ENCODE data around the gene RBP4. TPM values are rescaled to one million over a fixed set of nuclear protein-coding genes. Genes with fewer than 3 reads are reported as not detected.
A peak's percentile ranks its signal among the peaks of the same experiment; 100 is the strongest.

The RBP4 gene
- total RNA-seq, 1 experiment from 2014 or later: 2.2 TPM

- TF ChIP-seq ESRRA (CRISPR knock-in tag; IDR thresholded peaks at IDR 0.05; ENCODE audit: borderline replicate concordance): no peak
Measured at GRCh38 chr10:93573924-93574323, 27.1 kb downstream of the RBP4 start (continued).

GRCh38 chr10:93573051-93573909 is 27.8 kb downstream of the RBP4 start:
- ATAC-seq: no peak
- no peaks in the 10 kb centered on the region for H3K9me3 Mint-ChIP-seq
- ChIA-PET POLR2A (no interaction called here), CTCF (interaction anchor here (0.9 to 1.2 kb wide), 2 partner anchors 18 to 31 kb away, joined by 3 read pairs; no protein-coding TSS in a partner anchor)
- peaks cover 8% of the 10 kb centered on the region for H3K4me1 Mint-ChIP-seq
- no peak overlapping the region for H3K4me3 Mint-ChIP-seq
- no peak for DNase-seq (ENCODE audit: low spot score)
- no peaks in the 10 kb centered on the region for H3K36me3 Mint-ChIP-seq
- TF ChIP-seq JUN (CRISPR knock-in tag; IDR thresholded peaks at IDR 0.05): no peak
- TF ChIP-seq SP1 (CRISPR knock-in tag; conservative IDR thresholded peaks at IDR 0.05): no peak
- TF ChIP-seq KAT7 (CRISPR knock-in tag; IDR thresholded peaks at IDR 0.05; ENCODE audit: borderline replicate concordance): no peak
- TF ChIP-seq, protein P1, sequence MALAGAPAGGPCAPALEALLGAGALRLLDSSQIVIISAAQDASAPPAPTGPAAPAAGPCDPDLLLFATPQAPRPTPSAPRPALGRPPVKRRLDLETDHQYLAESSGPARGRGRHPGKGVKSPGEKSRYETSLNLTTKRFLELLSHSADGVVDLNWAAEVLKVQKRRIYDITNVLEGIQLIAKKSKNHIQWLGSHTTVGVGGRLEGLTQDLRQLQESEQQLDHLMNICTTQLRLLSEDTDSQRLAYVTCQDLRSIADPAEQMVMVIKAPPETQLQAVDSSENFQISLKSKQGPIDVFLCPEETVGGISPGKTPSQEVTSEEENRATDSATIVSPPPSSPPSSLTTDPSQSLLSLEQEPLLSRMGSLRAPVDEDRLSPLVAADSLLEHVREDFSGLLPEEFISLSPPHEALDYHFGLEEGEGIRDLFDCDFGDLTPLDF (CRISPR knock-in tag; IDR thresholded peaks at IDR 0.05): no peak
- TF ChIP-seq MYBL2 (CRISPR knock-in tag; IDR thresholded peaks at IDR 0.05): no peak
- peaks cover 62% of the 10 kb centered on the region for H3K27me3 Mint-ChIP-seq (ENCODE audit: low read depth)
- H3K27ac Mint-ChIP-seq: no peak overlapping the region

DNA sequence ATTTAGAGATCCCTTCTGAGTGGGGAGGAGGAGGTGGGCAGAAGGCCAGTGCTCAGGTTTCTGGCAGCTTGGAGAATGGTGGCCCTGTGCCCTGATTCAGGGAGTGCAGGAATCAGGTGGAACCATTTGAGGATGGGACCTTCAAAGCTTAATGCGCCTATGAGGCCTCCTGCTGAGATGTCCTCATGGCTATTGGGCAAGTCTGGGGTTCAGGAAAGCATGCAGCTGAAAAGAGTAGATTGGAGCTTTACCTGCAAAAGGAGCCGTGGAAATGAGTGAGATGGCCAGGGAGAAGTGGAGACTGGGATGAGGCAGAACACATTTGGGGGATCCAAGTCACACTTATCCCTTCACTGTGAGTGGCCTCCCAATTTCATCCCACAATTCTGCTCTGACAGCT is 28.4 kb downstream of the RBP4 start:
- ATAC-seq: no peak
- H3K36me3 Mint-ChIP-seq: no peaks in the 10 kb centered on the region
- no peak overlapping the region for H3K4me3 Mint-ChIP-seq
- no peak for DNase-seq (ENCODE audit: low spot score)
- CTCF ChIA-PET: interaction anchor here (0.9 to 1.2 kb wide), 2 partner anchors 18 to 30 kb away, joined by 3 read pairs; no protein-coding TSS in a partner anchor
- no peak overlapping the region for H3K27ac Mint-ChIP-seq
- H3K4me1 Mint-ChIP-seq: peaks cover 15% of the 10 kb centered on the region
- POLR2A ChIA-PET: interaction anchor here (0.7 kb wide), 1 partner anchor 19 kb away, joined by 3 read pairs; no protein-coding TSS in a partner anchor
- peaks cover 69% of the 10 kb centered on the region for H3K27me3 Mint-ChIP-seq (ENCODE audit: low read depth)
- no peak for TF ChIP-seq NFATC4 (CRISPR knock-in tag; IDR thresholded peaks at IDR 0.05)
- TF ChIP-seq ESRRA (CRISPR knock-in tag; IDR thresholded peaks at IDR 0.05; ENCODE audit: borderline replicate concordance): no peak
- no peaks in the 10 kb centered on the region for H3K9me3 Mint-ChIP-seq

- POLR2A ChIA-PET: no interaction called here
- no peak overlapping the region for H3K27ac Mint-ChIP-seq
- H3K4me3 Mint-ChIP-seq: no peak overlapping the region
- H3K9me3 Mint-ChIP-seq: no peaks in the 10 kb centered on the region
- no peaks in the 10 kb centered on the region for H3K36me3 Mint-ChIP-seq
- CTCF ChIA-PET: interaction anchor here (0.8 to 2.1 kb wide), 3 partner anchors 16 to 87 kb away, joined by 3 to 13 read pairs (median 7); no protein-coding TSS in a partner anchor
- DNase-seq (ENCODE audit: low spot score): no peak
- ATAC-seq: peak; percentile 27
- peaks cover 21% of the 10 kb centered on the region for H3K4me1 Mint-ChIP-seq
- H3K27me3 Mint-ChIP-seq (ENCODE audit: low read depth): peaks cover 88% of the 10 kb centered on the region
- TF ChIP-seq ZNF232 (CRISPR knock-in tag; IDR thresholded peaks at IDR 0.05) (no peak), ZNF219 (CRISPR knock-in tag; IDR thresholded peaks at IDR 0.05; ENCODE audit: borderline replicate concordance) (no peak), SMAD3 (CRISPR knock-in tag; IDR thresholded peaks at IDR 0.05; ENCODE audit: borderline replicate concordance) (no peak), ZNF317 (CRISPR knock-in tag; IDR thresholded peaks at IDR 0.05; ENCODE audit: borderline replicate concordance, low read depth) (no peak), ARID4B (CRISPR knock-in tag; IDR thresholded peaks at IDR 0.05; ENCODE audit: borderline replicate concordance) (no peak), CREM (CRISPR knock-in tag; IDR thresholded peaks at IDR 0.05) (no peak), ELF4 (CRISPR knock-in tag; IDR thresholded peaks at IDR 0.05; ENCODE audit: low read depth) (no peak), ETV6 (CRISPR knock-in tag; IDR thresholded peaks at IDR 0.05) (no peak), ATF3 (CRISPR knock-in tag; conservative IDR thresholded peaks at IDR 0.05) (no peak), ZNF138 (CRISPR knock-in tag; conservative IDR thresholded peaks at IDR 0.05) (no peak), EMX1 (CRISPR knock-in tag; IDR thresholded peaks at IDR 0.05) (no peak), GABPB1 (CRISPR knock-in tag; IDR thresholded peaks at IDR 0.05) (no peak)
- TF ChIP-seq, protein P2, sequence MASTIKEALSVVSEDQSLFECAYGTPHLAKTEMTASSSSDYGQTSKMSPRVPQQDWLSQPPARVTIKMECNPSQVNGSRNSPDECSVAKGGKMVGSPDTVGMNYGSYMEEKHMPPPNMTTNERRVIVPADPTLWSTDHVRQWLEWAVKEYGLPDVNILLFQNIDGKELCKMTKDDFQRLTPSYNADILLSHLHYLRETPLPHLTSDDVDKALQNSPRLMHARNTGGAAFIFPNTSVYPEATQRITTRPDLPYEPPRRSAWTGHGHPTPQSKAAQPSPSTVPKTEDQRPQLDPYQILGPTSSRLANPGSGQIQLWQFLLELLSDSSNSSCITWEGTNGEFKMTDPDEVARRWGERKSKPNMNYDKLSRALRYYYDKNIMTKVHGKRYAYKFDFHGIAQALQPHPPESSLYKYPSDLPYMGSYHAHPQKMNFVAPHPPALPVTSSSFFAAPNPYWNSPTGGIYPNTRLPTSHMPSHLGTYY (CRISPR knock-in tag; IDR thresholded peaks at IDR 0.05): no peak
- TF ChIP-seq, protein P3, sequence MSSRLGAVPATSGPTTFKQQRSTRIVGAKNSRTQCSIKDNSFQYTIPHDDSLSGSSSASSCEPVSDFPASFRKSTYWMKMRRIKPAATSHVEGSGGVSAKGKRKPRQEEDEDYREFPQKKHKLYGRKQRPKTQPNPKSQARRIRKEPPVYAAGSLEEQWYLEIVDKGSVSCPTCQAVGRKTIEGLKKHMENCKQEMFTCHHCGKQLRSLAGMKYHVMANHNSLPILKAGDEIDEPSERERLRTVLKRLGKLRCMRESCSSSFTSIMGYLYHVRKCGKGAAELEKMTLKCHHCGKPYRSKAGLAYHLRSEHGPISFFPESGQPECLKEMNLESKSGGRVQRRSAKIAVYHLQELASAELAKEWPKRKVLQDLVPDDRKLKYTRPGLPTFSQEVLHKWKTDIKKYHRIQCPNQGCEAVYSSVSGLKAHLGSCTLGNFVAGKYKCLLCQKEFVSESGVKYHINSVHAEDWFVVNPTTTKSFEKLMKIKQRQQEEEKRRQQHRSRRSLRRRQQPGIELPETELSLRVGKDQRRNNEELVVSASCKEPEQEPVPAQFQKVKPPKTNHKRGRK (CRISPR knock-in tag; IDR thresholded peaks at IDR 0.05; ENCODE audit: borderline replicate concordance): no peak
Measured at GRCh38 chr10:93570383-93570782, 30.7 kb downstream of the RBP4 start.
